WTC11 (cell line): ENCODE measurements around the gene GBP5. TPM values are rescaled to one million over a fixed set of nuclear protein-coding genes. Genes with fewer than 3 reads are reported as not detected.

Experiments
- ATAC-seq: fragments of 200-7000 bp; cut with Tn5 transposase; 2 replicates; pipeline ENCODE4 v1.10.0; 2021; ENCODE audit warnings: mild to moderate bottlenecking, moderate library complexity
- CTCF ChIA-PET: fragments of 300-600 bp; sonication (Branson Sonifier 250); formaldehyde crosslinking; loops from one replicate; lab custom pipeline; 2021; ENCODE audit warnings: antibody characterized with exemption; lab: Charles Lee
- POLR2A ChIA-PET: fragments of 350-600 bp; sonication (Branson Sonifier 250); formaldehyde crosslinking; loops from one replicate; lab custom pipeline; 2021; ENCODE audit warnings: antibody characterized with exemption; lab: Charles Lee
- DNase-seq: peaks from one replicate; pipeline ENCODE4 v3.0.0; 2021; ENCODE audit warnings: low spot score
- H3K27ac Mint-ChIP-seq: 2 replicates; pipeline ENCODE4 v1.8.0; 2021; ENCODE audit warnings: mixed read lengths
- H3K27me3 Mint-ChIP-seq: 2 replicates; pipeline ENCODE4 v1.8.0; 2021; ENCODE audit warnings: low read depth, mild to moderate bottlenecking, moderate library complexity, mixed read lengths
- H3K36me3 Mint-ChIP-seq: 2 replicates; pipeline ENCODE4 v1.8.0; 2021; ENCODE audit warnings: mixed read lengths
- H3K4me1 Mint-ChIP-seq: 2 replicates; pipeline ENCODE4 v1.8.0; 2022; ENCODE audit warnings: mixed read lengths
- H3K4me3 Mint-ChIP-seq: 2 replicates; pipeline ENCODE4 v1.8.0; 2021; ENCODE audit warnings: mild to moderate bottlenecking, moderate library complexity, mixed read lengths
- H3K9me3 Mint-ChIP-seq: 2 replicates; pipeline ENCODE4 v1.8.0; 2021; ENCODE audit warnings: mixed read lengths
- ATF3 ChIP-seq: sonication (generic); formaldehyde crosslinking; conservative IDR thresholded peaks from 2 replicates; pipeline ENCODE4 v1.8.1; 2022; ENCODE audit warnings: mild to moderate bottlenecking, missing genetic modification reagents
- CBFB ChIP-seq: sonication (generic); formaldehyde crosslinking; IDR thresholded peaks from 2 replicates; pipeline ENCODE4 v1.8.1; 2022; ENCODE audit warnings: mild to moderate bottlenecking, low read depth, missing genetic modification reagents
- ERG ChIP-seq: fragments of 250-450 bp; sonication (Bioruptor Pico); IDR thresholded peaks from 2 replicates; pipeline ENCODE4 v1.8.0; 2021; ENCODE audit warnings: mild to moderate bottlenecking
- IRF1 ChIP-seq: sonication (generic); formaldehyde crosslinking; IDR thresholded peaks from 2 replicates; pipeline ENCODE4 v1.8.0; 2023; ENCODE audit warnings: missing genetic modification reagents
- IRF2 ChIP-seq: sonication (generic); formaldehyde crosslinking; IDR thresholded peaks from 2 replicates; pipeline ENCODE4 v1.8.0; 2022; ENCODE audit warnings: low read depth, missing genetic modification reagents, borderline replicate concordance
- KAT7 ChIP-seq: sonication (generic); formaldehyde crosslinking; IDR thresholded peaks from 2 replicates; pipeline ENCODE4 v1.8.1; 2023; ENCODE audit warnings: missing genetic modification reagents, mild to moderate bottlenecking, borderline replicate concordance
- MXD4 ChIP-seq: fragments of 250-450 bp; sonication (Bioruptor Pico); IDR thresholded peaks from 2 replicates; pipeline ENCODE4 v1.8.0; 2021; ENCODE audit warnings: mild to moderate bottlenecking, moderate library complexity, borderline replicate concordance
- SMAD3 ChIP-seq: sonication (generic); formaldehyde crosslinking; IDR thresholded peaks from 2 replicates; pipeline ENCODE4 v1.8.0; 2022; ENCODE audit warnings: missing genetic modification reagents, mild to moderate bottlenecking, borderline replicate concordance
- TCF7 ChIP-seq: sonication (generic); formaldehyde crosslinking; IDR thresholded peaks from 2 replicates; pipeline ENCODE4 v1.8.0; 2022; ENCODE audit warnings: mild to moderate bottlenecking, low read depth, missing genetic modification reagents, moderate library complexity
- TP53 ChIP-seq: sonication (generic); formaldehyde crosslinking; IDR thresholded peaks from 2 replicates; pipeline ENCODE4 v1.8.1; 2023; ENCODE audit warnings: mild to moderate bottlenecking, missing genetic modification reagents
- USF1 ChIP-seq: sonication (generic); formaldehyde crosslinking; IDR thresholded peaks from 2 replicates; pipeline ENCODE4 v1.8.0; 2022; ENCODE audit warnings: mild to moderate bottlenecking, missing genetic modification reagents
- ZBTB21 ChIP-seq: sonication (generic); formaldehyde crosslinking; IDR thresholded peaks from 2 replicates; pipeline ENCODE4 v1.8.1; 2023; ENCODE audit warnings: mild to moderate bottlenecking, missing genetic modification reagents, borderline replicate concordance
- total RNA-seq: library from RNA; stranded (reverse); gene quantifications from 3 replicates; pipeline ENCODE4 v1.2.3, GENCODE V29; 2021
- TF ChIP-seq, protein P1 (sequence below): sonication (generic); formaldehyde crosslinking; IDR thresholded peaks from 2 replicates; pipeline ENCODE4 v1.8.1; 2023; ENCODE audit warnings: mild to moderate bottlenecking, missing genetic modification reagents
- TF ChIP-seq, protein P2 (sequence below): sonication (generic); formaldehyde crosslinking; IDR thresholded peaks from 2 replicates; pipeline ENCODE4 v1.8.1; 2022; ENCODE audit warnings: mild to moderate bottlenecking, moderate library complexity, missing genetic modification reagents
- TF ChIP-seq, protein P3 (sequence below): sonication (generic); formaldehyde crosslinking; IDR thresholded peaks from 2 replicates; pipeline ENCODE4 v1.8.1; 2023; ENCODE audit warnings: mild to moderate bottlenecking, moderate library complexity, missing genetic modification reagents
- TF ChIP-seq, protein P4 (sequence below): fragments of 250-450 bp; sonication (Bioruptor Pico); IDR thresholded peaks from 2 replicates; pipeline ENCODE4 v1.9.0; 2021; ENCODE audit warnings: moderate library complexity, mild to moderate bottlenecking, inconsistent platforms, borderline replicate concordance
- TF ChIP-seq, protein P5 (sequence below): sonication (generic); formaldehyde crosslinking; IDR thresholded peaks from 2 replicates; pipeline ENCODE4 v1.8.0; 2022; ENCODE audit warnings: mild to moderate bottlenecking, missing genetic modification reagents

The GBP5 gene
- total RNA-seq, 1 experiment from 2014 or later = 0.17 TPM

- TF ChIP-seq IRF2 (no peak), CBFB (CRISPR knock-in tag) (no peak), IRF1 (no peak), KAT7 (no peak), TP53 (CRISPR knock-in tag) (no peak), TCF7 (CRISPR knock-in tag) (no peak), ZBTB21 (no peak), SMAD3 (CRISPR knock-in tag) (no peak), ERG (CRISPR knock-in tag) (no peak), ATF3 (no peak)
- TF ChIP-seq, protein P1, sequence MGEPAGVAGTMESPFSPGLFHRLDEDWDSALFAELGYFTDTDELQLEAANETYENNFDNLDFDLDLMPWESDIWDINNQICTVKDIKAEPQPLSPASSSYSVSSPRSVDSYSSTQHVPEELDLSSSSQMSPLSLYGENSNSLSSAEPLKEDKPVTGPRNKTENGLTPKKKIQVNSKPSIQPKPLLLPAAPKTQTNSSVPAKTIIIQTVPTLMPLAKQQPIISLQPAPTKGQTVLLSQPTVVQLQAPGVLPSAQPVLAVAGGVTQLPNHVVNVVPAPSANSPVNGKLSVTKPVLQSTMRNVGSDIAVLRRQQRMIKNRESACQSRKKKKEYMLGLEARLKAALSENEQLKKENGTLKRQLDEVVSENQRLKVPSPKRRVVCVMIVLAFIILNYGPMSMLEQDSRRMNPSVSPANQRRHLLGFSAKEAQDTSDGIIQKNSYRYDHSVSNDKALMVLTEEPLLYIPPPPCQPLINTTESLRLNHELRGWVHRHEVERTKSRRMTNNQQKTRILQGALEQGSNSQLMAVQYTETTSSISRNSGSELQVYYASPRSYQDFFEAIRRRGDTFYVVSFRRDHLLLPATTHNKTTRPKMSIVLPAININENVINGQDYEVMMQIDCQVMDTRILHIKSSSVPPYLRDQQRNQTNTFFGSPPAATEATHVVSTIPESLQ (CRISPR knock-in tag) = no peak
- TF ChIP-seq, protein P2, sequence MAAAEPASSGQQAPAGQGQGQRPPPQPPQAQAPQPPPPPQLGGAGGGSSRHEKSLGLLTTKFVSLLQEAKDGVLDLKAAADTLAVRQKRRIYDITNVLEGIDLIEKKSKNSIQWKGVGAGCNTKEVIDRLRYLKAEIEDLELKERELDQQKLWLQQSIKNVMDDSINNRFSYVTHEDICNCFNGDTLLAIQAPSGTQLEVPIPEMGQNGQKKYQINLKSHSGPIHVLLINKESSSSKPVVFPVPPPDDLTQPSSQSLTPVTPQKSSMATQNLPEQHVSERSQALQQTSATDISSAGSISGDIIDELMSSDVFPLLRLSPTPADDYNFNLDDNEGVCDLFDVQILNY = no peak
- TF ChIP-seq, protein P3, sequence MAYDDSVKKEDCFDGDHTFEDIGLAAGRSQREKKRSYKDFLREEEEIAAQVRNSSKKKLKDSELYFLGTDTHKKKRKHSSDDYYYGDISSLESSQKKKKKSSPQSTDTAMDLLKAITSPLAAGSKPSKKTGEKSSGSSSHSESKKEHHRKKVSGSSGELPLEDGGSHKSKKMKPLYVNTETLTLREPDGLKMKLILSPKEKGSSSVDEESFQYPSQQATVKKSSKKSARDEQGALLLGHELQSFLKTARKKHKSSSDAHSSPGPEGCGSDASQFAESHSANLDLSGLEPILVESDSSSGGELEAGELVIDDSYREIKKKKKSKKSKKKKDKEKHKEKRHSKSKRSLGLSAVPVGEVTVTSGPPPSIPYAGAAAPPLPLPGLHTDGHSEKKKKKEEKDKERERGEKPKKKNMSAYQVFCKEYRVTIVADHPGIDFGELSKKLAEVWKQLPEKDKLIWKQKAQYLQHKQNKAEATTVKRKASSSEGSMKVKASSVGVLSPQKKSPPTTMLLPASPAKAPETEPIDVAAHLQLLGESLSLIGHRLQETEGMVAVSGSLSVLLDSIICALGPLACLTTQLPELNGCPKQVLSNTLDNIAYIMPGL (CRISPR knock-in tag) = no peak
- TF ChIP-seq, protein P4, sequence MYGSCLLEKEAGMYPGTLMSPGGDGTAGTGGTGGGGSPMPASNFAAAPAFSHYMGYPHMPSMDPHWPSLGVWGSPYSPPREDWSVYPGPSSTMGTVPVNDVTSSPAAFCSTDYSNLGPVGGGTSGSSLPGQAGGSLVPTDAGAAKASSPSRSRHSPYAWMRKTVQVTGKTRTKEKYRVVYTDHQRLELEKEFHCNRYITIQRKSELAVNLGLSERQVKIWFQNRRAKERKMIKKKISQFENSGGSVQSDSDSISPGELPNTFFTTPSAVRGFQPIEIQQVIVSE (CRISPR knock-in tag) = no peak
- CTCF ChIA-PET = no interaction called here
These were observed 33.6 kb upstream of the GBP5 start for GRCh38 chr1:89306273-89306672.

GRCh38 chr1:89305493-89305892, 32.8 kb upstream of the GBP5 start:
- Mint-ChIP-seq H3K36me3 (peaks cover 24% of the 10 kb centered on the region), H3K27me3 (no peaks in the 10 kb centered on the region)
- TF ChIP-seq USF1 (CRISPR knock-in tag) = no peak
- TF ChIP-seq, protein P5, sequence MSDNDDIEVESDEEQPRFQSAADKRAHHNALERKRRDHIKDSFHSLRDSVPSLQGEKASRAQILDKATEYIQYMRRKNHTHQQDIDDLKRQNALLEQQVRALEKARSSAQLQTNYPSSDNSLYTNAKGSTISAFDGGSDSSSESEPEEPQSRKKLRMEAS = no peak
- no peak for TF ChIP-seq MXD4 (CRISPR knock-in tag)
- TF ChIP-seq, all 79 proteins: peak for 0
- DNase-seq = no peak
- H3K4me3 Mint-ChIP-seq = no peak overlapping the region
- ChIA-PET CTCF (no interaction called here), POLR2A (no interaction called here)
- ATAC-seq = no peak
- H3K9me3 Mint-ChIP-seq = peaks cover 55% of the 10 kb centered on the region
- no peak overlapping the region for H3K27ac Mint-ChIP-seq
- peaks cover 1% of the 10 kb centered on the region for H3K4me1 Mint-ChIP-seq

More at GRCh38 chr1:89306273-89306672, 33.6 kb upstream of the GBP5 start:
- H3K36me3 Mint-ChIP-seq = peaks cover 24% of the 10 kb centered on the region
- no peaks in the 10 kb centered on the region for H3K27me3 Mint-ChIP-seq
- H3K4me1 Mint-ChIP-seq = peaks cover 9% of the 10 kb centered on the region
- H3K4me3 Mint-ChIP-seq = no peak overlapping the region
- H3K9me3 Mint-ChIP-seq = peaks cover 53% of the 10 kb centered on the region
- ATAC-seq (no peak), DNase-seq (no peak)
- no peak overlapping the region for H3K27ac Mint-ChIP-seq
- POLR2A ChIA-PET = no interaction called here
